ENCODE data around the gene PRPF8. TPM values are rescaled to one million over a fixed set of nuclear protein-coding genes. Genes with fewer than 3 reads are reported as not detected.

The PRPF8 gene
- total RNA-seq, 1 experiment from 2014 or later, result 103 TPM

DNA sequence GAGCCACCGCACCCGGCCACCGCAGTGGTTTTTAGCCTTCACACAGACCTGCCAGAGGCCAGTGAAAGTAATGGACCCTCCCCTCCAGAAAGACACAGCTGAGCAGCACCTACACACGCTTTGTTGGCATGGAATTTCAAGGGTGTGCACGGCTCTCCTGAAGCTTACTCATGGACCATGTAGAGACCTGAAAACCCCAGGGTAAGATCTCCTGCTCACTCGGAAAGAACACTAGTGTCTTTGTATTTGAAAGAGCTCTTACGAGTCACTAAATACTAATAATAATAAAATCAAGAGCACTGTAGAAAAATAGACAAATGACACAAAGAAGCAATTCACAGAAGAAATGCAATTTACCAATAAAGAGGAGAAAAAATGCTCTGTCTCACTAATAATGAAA lies 76.0 kb downstream of the PRPF8 start:
- H3K4me1 ChIP-seq (ENCODE audit: insufficient read depth, low read length), result no peaks in the 10 kb centered on the region
- ChIA-PET CTCF (interaction anchor here (0.6 kb wide), 1 partner anchor 854 kb away, joined by 3 read pairs; no protein-coding TSS in a partner anchor), POLR2A (ENCODE audit: unreplicated experiment) (no interaction called here)
- no peaks in the 10 kb centered on the region for H3K27me3 ChIP-seq (ENCODE audit: low read length)
- TF ChIP-seq, protein P1, sequence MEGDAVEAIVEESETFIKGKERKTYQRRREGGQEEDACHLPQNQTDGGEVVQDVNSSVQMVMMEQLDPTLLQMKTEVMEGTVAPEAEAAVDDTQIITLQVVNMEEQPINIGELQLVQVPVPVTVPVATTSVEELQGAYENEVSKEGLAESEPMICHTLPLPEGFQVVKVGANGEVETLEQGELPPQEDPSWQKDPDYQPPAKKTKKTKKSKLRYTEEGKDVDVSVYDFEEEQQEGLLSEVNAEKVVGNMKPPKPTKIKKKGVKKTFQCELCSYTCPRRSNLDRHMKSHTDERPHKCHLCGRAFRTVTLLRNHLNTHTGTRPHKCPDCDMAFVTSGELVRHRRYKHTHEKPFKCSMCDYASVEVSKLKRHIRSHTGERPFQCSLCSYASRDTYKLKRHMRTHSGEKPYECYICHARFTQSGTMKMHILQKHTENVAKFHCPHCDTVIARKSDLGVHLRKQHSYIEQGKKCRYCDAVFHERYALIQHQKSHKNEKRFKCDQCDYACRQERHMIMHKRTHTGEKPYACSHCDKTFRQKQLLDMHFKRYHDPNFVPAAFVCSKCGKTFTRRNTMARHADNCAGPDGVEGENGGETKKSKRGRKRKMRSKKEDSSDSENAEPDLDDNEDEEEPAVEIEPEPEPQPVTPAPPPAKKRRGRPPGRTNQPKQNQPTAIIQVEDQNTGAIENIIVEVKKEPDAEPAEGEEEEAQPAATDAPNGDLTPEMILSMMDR (conservative IDR thresholded peaks at IDR 0.05; ENCODE audit: low read depth, low read length), result no peak
- TF ChIP-seq EZH2phosphoT487 (IDR thresholded peaks at IDR 0.05; ENCODE audit: borderline replicate concordance, low read length) (no peak), EZH2 (IDR thresholded peaks at IDR 0.05; ENCODE audit: low read length, unreplicated experiment) (no peak)
- H3K79me2 ChIP-seq (ENCODE audit: low read length), result no peaks in the 10 kb centered on the region
- H3K4me2 ChIP-seq (ENCODE audit: low read length), result no peak overlapping the region
- no peak overlapping the region for H3K4me3 ChIP-seq (ENCODE audit: low read length)
- no peak overlapping the region for H3K27ac ChIP-seq (ENCODE audit: low read length)
- BruUV-seq (replicated peaks), result no TSS peak
- no peaks in the 10 kb centered on the region for H3K9me3 ChIP-seq (ENCODE audit: low read length)
- ATAC-seq (peak; percentile 64), DNase-seq (no peak)
- H3F3A ChIP-seq (ENCODE audit: low read length, unreplicated experiment), result no peaks in the 10 kb centered on the region
- no peak overlapping the region for H3K9ac ChIP-seq (ENCODE audit: low read length)
- no peaks in the 10 kb centered on the region for H4K20me1 ChIP-seq (ENCODE audit: low read length)
- intact Hi-C loops (cut with micrococcal nuclease), result no loop called here
- no peaks in the 10 kb centered on the region for H3K9me2 ChIP-seq (replicated peaks; ENCODE audit: low read length)
- H2AFZ ChIP-seq (ENCODE audit: low read length), result no peak overlapping the region
- no peaks in the 10 kb centered on the region for H3K36me3 ChIP-seq (ENCODE audit: low read depth, low read length)

DNA sequence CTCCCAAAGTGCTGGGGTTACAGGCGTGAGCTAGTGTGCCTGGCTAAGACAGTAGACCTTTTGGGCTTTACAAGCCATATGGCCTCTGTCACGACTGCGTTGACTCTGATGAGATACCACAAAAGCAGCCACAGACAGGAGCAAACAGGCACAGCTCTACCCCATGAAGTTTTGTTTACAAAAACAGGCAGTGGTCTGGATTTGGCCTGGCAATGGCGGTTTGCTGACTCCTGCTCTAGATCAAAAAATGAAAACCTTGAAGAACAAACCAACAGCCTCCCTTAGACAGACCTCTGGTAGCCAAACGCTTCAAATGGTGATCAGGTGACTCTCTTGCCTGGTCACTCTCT lies 76.7 kb downstream of the PRPF8 start:
- no peaks in the 10 kb centered on the region for H3K4me1 ChIP-seq (ENCODE audit: insufficient read depth, low read length)
- no TSS peak for BruUV-seq (replicated peaks)
- no peak overlapping the region for H3K9ac ChIP-seq (ENCODE audit: low read length)
- ATAC-seq (no peak), DNase-seq (no peak)
- no peaks in the 10 kb centered on the region for H4K20me1 ChIP-seq (ENCODE audit: low read length)
- ChIA-PET CTCF (interaction anchor here (0.6 kb wide), 1 partner anchor 853 kb away, joined by 3 read pairs; no protein-coding TSS in a partner anchor), POLR2A (ENCODE audit: unreplicated experiment) (interaction anchor here (0.6 kb wide), 1 partner anchor 23 kb away, joined by 16 read pairs; no protein-coding TSS in a partner anchor)
- no peak overlapping the region for H3K27ac ChIP-seq (ENCODE audit: low read length)
- no peak overlapping the region for H2AFZ ChIP-seq (ENCODE audit: low read length)
- intact Hi-C loops (cut with micrococcal nuclease), result no loop called here
- H3K4me3 ChIP-seq (ENCODE audit: low read length), result no peak overlapping the region
- H3K27me3 ChIP-seq (ENCODE audit: low read length), result no peaks in the 10 kb centered on the region
- no peak overlapping the region for H3K4me2 ChIP-seq (ENCODE audit: low read length)
- H3F3A ChIP-seq (ENCODE audit: low read length, unreplicated experiment), result no peaks in the 10 kb centered on the region
- H3K9me3 ChIP-seq (ENCODE audit: low read length), result no peaks in the 10 kb centered on the region
- TF ChIP-seq EZH2 (IDR thresholded peaks at IDR 0.05; ENCODE audit: low read length, unreplicated experiment), result no peak
- TF ChIP-seq EZH2phosphoT487 (IDR thresholded peaks at IDR 0.05; ENCODE audit: borderline replicate concordance, low read length), result no peak
- TF ChIP-seq, protein P1 (conservative IDR thresholded peaks at IDR 0.05; ENCODE audit: low read depth, low read length), result no peak
- no peaks in the 10 kb centered on the region for H3K79me2 ChIP-seq (ENCODE audit: low read length)
- no peaks in the 10 kb centered on the region for H3K9me2 ChIP-seq (replicated peaks; ENCODE audit: low read length)
- no peaks in the 10 kb centered on the region for H3K36me3 ChIP-seq (ENCODE audit: low read depth, low read length)

- Histone ChIP-seq H3K4me3 (ENCODE audit: low read length) (no peak overlapping the region), H3K27ac (ENCODE audit: low read length) (no peak overlapping the region), H3K79me2 (ENCODE audit: low read length) (no peaks in the 10 kb centered on the region), H3K9me3 (ENCODE audit: low read length) (no peaks in the 10 kb centered on the region), H4K20me1 (ENCODE audit: low read length) (no peaks in the 10 kb centered on the region), H3K36me3 (ENCODE audit: low read depth, low read length) (no peaks in the 10 kb centered on the region), H3K4me1 (ENCODE audit: insufficient read depth, low read length) (no peaks in the 10 kb centered on the region), H3F3A (ENCODE audit: low read length, unreplicated experiment) (no peaks in the 10 kb centered on the region), H3K9ac (ENCODE audit: low read length) (no peak overlapping the region), H2AFZ (ENCODE audit: low read length) (no peak overlapping the region), H3K9me2 (replicated peaks; ENCODE audit: low read length) (no peaks in the 10 kb centered on the region), H3K27me3 (ENCODE audit: low read length) (no peaks in the 10 kb centered on the region), H3K4me2 (ENCODE audit: low read length) (no peak overlapping the region)
- ATAC-seq, result no peak
- DNase-seq, result no peak
- ChIA-PET POLR2A (ENCODE audit: unreplicated experiment) (no interaction called here), CTCF (no interaction called here)
- intact Hi-C loops (cut with micrococcal nuclease), result no loop called here
- BruUV-seq (replicated peaks), result no TSS peak
- TF ChIP-seq, protein P1 (conservative IDR thresholded peaks at IDR 0.05; ENCODE audit: low read depth, low read length), result no peak
- TF ChIP-seq EZH2 (IDR thresholded peaks at IDR 0.05; ENCODE audit: low read length, unreplicated experiment) (no peak), EZH2phosphoT487 (IDR thresholded peaks at IDR 0.05; ENCODE audit: borderline replicate concordance, low read length) (no peak)
Measured at GRCh38 chr17:1606352-1606985, 78.2 kb downstream of the PRPF8 start.

Data from PC-3 (cell line).